Heart left ventricle (tissue), 13 donors: ENCODE data around the gene LRRC10B.

Source experiments
- POLR2A ChIP-seq, 2 donors: fragments of 450-650 bp; IDR thresholded peaks; one replicate each; pipeline ENCODE4 v1.6.1; 2017; ENCODE audit warnings: antibody characterized with exemption in 2 of 2, mild to moderate bottlenecking in 2 of 2, moderate library complexity in 2 of 2
- TF ChIP-seq, protein P1 (sequence below), 12 donors: fragments of 200-600 bp; sonication (generic) in 4 of 12; IDR thresholded peaks; one replicate each; pipeline versions ENCODE4 v1.5.0 to v1.8.0; 2018 to 2022; ENCODE audit warnings: antibody characterized with exemption in 12 of 12, mild to moderate bottlenecking in 5 of 12
- donor health status: ischemic (EF 13 %, LVEDD 7.1; RV severe dilation, severe dysfunction).
- donor health status: DM: no; HTN: yes; CAD: no.
- donor health status: DM: no; HTN: no; CAD: no.
- donor health status: ischemic (EF 25% LVEDD 6.9; RV normal size, moderate dysfunction).
- donor health status: ischemic (EF 25% LVEDD 5.7; RV mildly dilated, moderate dysfunction).
- donor health status: ischemic (EF 35%, LVEDD 5.7; RV mildly dilated, moderate dysfunction).
- donor health status: nonischemic (EF 11% LVEDD 7.7; RV severe dilation, severe dysfunction).
- donor health status: DM: yes; HTN: yes; CAD: no.
- donor health status: PGD.
- donor health status: ischemic (EF 29% LVEDD 5.4; RV normal size, mild dysfunction).
- donor health status: nonischemic (EF 23%, LVEDD 6.1; RV moderate dilation, normal function).

DNA sequence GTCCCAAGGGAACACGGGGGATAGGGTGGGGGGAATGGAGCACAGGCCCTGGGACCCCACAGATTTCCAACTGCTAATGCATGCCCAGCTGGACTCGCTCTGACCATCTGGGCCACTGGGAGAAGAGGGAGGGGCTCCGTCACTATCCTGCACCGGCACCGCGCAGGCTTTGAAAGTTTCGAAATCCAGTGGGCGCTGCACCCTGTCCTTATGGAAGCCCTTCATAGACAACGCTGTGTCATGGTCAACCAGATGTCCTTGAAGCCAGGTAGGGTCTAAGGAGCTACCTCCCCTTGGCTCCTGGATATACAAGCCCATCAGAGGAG is 30.1 kb downstream of the LRRC10B start:
- TF ChIP-seq, protein P1, sequence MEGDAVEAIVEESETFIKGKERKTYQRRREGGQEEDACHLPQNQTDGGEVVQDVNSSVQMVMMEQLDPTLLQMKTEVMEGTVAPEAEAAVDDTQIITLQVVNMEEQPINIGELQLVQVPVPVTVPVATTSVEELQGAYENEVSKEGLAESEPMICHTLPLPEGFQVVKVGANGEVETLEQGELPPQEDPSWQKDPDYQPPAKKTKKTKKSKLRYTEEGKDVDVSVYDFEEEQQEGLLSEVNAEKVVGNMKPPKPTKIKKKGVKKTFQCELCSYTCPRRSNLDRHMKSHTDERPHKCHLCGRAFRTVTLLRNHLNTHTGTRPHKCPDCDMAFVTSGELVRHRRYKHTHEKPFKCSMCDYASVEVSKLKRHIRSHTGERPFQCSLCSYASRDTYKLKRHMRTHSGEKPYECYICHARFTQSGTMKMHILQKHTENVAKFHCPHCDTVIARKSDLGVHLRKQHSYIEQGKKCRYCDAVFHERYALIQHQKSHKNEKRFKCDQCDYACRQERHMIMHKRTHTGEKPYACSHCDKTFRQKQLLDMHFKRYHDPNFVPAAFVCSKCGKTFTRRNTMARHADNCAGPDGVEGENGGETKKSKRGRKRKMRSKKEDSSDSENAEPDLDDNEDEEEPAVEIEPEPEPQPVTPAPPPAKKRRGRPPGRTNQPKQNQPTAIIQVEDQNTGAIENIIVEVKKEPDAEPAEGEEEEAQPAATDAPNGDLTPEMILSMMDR (IDR thresholded peaks at IDR 0.05): no peak
- TF ChIP-seq POLR2A (IDR thresholded peaks at IDR 0.05): no peak
